Ishikawa (cell line): ENCODE results near the gene C6.

Source experiments
- EGR1 ChIP-seq: IDR thresholded peaks from 2 replicates; pipeline ENCODE4 v1.6.1; 2012
- EP300 ChIP-seq: IDR thresholded peaks from 2 replicates; pipeline ENCODE4 v1.6.1; 2012; ENCODE audit warnings: borderline replicate concordance
- FOXM1 ChIP-seq: IDR thresholded peaks from 2 replicates; pipeline ENCODE4 v1.6.1; 2012; ENCODE audit warnings: low read depth, borderline replicate concordance
- NFIC ChIP-seq: IDR thresholded peaks from 2 replicates; pipeline ENCODE4 v1.6.1; 2012
- RAD21 ChIP-seq: IDR thresholded peaks from 2 replicates; pipeline ENCODE4 v1.6.1; 2012; ENCODE audit warnings: low read depth
- TAF1 ChIP-seq: IDR thresholded peaks from 2 replicates; pipeline ENCODE4 v1.6.1; 2012; ENCODE audit warnings: low read depth, mild to moderate bottlenecking
- YY1 ChIP-seq: IDR thresholded peaks from 2 replicates; pipeline ENCODE4 v1.6.1; 2012; ENCODE audit warnings: low read depth
- ZBTB7A ChIP-seq: IDR thresholded peaks from 2 replicates; pipeline ENCODE4 v1.6.1; 2012; ENCODE audit warnings: low read depth
- TF ChIP-seq, protein P1 (sequence below): IDR thresholded peaks from 2 replicates; pipeline ENCODE4 v1.6.1; 2012; ENCODE audit warnings: low read depth, mild to moderate bottlenecking
- TF ChIP-seq, protein P2 (sequence below): IDR thresholded peaks from 2 replicates; pipeline ENCODE4 v1.6.1; 2012

- TF ChIP-seq NFIC (no peak), ZBTB7A (no peak), RAD21 (no peak), TAF1 (no peak), EGR1 (no peak), EP300 (no peak), FOXM1 (no peak), YY1 (no peak)
- TF ChIP-seq, protein P1, sequence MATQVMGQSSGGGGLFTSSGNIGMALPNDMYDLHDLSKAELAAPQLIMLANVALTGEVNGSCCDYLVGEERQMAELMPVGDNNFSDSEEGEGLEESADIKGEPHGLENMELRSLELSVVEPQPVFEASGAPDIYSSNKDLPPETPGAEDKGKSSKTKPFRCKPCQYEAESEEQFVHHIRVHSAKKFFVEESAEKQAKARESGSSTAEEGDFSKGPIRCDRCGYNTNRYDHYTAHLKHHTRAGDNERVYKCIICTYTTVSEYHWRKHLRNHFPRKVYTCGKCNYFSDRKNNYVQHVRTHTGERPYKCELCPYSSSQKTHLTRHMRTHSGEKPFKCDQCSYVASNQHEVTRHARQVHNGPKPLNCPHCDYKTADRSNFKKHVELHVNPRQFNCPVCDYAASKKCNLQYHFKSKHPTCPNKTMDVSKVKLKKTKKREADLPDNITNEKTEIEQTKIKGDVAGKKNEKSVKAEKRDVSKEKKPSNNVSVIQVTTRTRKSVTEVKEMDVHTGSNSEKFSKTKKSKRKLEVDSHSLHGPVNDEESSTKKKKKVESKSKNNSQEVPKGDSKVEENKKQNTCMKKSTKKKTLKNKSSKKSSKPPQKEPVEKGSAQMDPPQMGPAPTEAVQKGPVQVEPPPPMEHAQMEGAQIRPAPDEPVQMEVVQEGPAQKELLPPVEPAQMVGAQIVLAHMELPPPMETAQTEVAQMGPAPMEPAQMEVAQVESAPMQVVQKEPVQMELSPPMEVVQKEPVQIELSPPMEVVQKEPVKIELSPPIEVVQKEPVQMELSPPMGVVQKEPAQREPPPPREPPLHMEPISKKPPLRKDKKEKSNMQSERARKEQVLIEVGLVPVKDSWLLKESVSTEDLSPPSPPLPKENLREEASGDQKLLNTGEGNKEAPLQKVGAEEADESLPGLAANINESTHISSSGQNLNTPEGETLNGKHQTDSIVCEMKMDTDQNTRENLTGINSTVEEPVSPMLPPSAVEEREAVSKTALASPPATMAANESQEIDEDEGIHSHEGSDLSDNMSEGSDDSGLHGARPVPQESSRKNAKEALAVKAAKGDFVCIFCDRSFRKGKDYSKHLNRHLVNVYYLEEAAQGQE, result no peak
- TF ChIP-seq, protein P2, sequence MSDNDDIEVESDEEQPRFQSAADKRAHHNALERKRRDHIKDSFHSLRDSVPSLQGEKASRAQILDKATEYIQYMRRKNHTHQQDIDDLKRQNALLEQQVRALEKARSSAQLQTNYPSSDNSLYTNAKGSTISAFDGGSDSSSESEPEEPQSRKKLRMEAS, result no peak
Measured at GRCh38 chr5:41109186-41109585, 104.1 kb downstream of the C6 start.
